SKM-1 treated with dmso at 0.1 percent for 144 hours (cell line): ENCODE results near the gene LPCAT1.

Experiments used
- DNase-seq: peaks from one replicate; lab custom pipeline; 2025; ENCODE audit not compliant: unreplicated experiment; lab: John Stamatoyannopoulos, UW

Gene LPCAT1

DNA sequence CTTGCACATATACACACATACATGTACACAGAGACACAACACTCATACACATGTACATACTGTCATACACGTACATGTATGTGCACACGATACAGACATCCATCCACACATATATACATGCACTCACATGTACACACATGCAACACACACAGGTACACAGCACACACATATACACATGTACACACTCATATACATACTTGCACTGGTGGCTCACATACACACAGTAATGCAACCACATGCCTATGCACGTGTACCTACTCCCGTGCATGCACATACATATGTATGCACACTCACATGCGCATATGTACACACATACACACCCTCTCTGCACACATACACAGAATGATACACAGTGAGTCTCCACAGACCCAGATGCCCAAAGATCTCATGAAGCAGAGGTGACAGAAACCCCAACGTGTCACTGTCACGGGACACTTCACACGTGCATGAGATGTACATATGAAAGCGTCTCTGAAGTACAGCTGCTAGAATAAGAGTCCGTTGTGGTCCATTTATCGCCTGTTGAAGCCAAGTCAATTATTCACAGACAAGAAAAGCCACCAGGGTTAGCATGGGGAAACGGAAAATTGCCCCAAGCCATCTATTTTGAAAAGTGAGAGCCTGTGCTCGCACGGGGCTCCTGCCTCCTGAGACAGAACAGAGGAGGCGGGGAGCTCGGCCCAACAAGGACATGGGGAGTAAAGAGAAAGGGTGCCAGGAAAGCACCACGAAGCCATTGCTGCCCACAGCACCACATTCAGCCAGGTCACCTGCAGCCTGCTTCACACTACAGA is 24.9 kb downstream of the LPCAT1 start:
- no peak for DNase-seq

DNA sequence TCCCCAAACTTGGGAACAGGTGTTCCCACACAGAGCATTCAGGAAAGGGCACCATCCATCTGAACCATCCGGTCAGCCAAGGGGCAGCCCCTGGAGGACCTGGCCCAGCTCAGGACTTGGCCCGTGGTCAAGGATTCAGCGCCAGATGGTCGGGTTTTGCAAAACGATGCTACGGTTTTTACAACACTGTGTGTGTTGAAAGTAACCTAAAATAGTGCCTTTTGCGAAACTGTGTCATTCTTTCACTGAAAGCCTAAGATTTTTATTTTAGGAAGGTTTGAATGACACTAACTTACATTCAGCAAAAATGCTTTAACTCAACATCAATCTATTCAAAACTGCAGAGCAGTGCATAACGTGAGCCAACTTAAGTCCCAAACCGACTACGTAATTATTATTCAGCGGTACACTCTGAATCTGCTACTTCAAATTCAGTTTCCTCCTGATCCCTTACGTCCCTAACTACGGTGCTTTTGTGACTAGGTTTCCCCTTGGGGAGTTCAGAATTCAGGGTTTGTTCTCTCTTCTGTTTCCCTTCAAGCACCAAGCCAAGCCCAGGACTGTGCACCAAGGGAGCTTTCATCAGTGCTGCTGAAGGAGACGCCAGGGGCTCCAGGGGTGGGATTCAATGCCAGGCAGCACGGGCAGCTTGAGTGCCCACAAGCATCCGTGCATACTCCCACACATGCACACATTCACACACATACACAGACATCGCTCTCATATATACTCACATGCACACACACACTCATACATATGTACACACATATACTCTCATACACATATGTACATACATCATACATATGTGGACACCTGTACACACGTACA is 25.8 kb downstream of the LPCAT1 start:
- peak; percentile 40 for DNase-seq

DNA sequence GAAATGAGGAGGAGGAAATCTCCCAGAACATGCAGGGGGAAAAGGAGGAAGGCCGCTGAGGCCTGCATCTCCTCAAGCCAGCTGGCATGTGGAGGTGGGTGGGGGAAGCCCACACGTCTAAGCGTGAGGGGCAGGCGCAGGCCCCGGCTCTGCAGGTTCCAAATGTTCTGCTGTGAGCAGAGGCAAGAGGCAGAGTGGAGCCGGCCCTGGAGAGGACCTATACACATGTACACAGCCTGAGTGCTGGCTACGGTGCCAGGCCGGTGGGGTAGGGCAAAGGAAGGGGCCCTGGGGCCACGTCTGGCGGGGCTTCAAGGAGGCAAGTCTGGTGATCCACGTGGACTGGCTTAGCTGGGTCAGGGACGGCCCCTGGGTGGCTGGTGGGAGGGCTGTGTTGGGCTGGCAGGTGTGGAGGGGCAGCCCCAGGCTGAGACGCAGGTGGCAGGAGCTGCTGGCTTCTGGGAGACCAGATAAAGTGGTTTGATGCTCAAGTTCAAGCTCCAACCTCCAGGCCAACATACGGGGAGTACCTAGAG is 26.4 kb downstream of the LPCAT1 start:
- DNase-seq, result no peak

DNA sequence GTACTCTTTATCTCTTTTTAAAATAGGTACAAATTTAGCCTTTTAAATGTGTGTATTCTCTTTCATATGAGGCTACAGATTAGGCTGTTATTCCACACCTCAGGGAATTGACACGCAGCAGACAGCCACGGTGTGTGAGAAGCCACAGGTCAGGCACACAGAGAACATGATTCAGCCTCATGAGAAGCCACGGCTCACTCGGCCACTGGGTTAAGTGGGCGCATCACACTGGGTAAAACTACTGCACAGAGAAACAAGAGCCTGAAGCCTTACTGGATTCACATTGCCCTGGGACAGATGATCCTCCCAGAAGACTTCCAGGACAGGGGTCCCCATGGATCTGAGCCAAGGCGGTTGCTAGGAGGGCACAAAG is 28.2 kb downstream of the LPCAT1 start:
- no peak for DNase-seq

DNA sequence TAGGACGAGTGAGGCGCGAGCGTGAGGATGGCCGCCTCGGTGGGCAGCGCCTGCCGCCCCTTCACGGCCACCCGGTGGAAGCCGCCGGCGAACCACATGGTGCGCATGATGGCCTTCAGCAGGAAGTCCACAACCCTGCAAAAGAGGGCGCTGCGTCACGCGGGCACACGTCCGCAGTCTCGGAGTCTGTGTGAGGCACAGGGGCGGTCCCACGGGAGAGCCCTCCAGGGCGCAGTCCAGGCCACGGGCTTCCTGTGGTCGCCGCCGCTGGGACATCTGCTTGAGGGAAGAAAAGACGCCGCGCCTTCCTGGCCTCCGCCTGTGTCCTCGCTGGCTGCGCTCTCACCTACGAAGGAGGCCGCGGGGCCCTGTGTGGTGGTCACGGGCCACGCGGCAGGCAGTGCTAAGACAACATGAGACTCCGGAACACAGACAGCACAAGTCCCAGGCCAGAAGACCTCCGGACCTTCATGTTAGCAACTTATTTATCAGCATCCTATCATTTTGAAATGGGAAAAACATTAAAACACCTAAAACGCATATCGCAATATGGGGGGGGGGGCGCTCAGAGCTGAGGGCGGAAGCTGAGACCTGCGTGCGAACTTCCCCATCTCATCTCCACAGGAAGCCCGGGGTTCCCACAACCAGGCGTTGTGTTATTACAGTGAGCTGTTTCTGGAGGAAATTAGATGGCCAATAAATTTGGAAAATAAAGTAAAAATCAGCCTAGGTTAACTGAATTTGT is 28.8 kb downstream of the LPCAT1 start:
- peak; percentile 59 for DNase-seq

DNA sequence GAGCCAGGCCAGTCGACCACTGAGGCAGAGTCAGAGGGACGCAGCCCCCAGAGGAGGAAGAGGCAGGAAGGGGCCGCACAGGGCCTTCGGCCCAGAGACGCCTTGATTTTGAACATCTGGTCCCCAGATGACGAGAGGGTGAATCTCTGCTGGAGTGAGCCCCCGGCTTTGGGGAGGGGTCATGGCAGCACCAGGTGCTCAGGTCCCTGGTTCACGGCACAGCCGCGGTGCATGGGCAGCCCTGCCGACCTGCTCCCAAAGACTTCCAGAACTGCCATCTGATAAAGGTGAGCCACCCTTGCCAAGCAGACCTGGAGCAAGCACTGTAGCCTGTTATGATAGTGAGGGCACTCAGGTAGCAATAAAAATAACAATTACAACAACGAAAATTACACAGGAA is 29.8 kb downstream of the LPCAT1 start:
- DNase-seq, result no peak

DNA sequence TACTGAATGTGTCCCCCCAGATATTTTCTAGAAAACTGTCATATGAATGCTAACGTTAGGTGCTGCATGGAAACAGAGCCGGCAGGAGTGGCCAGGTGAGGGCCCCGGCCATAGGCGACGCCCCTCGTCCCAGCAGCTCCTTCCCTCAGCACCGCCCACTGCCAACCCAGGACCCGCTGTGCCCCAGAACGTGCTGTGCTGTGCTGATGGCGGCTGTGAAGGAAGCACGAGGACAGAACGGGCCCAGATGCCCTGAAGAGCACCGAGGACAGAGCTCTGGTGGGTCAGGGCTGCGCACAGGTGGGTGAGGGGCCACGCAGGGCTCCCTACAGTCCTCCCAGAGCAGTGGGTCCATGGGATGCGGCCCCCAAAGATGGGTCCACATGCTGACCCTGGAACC is 30.3 kb downstream of the LPCAT1 start:
- no peak for DNase-seq

DNA sequence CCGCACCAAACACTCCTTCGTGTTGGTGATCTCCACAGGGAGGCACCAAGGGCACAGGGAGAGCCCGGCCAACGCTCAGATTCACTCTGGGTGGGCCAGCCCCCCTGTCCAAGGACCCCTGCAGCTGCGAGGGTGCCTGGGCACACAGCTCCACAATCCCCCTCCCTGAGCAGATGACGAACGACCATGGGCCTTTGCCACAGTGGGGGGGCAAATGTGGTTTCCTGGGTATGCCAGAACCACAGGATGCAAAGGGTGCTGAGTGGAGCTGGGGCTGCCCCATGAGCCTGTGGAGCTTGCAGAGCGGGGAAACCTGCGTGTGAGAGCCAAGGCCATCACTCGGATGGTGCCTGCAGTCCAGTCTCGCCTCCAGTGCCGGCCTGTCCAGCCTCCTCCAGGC is 31.0 kb downstream of the LPCAT1 start:
- no peak for DNase-seq

DNA sequence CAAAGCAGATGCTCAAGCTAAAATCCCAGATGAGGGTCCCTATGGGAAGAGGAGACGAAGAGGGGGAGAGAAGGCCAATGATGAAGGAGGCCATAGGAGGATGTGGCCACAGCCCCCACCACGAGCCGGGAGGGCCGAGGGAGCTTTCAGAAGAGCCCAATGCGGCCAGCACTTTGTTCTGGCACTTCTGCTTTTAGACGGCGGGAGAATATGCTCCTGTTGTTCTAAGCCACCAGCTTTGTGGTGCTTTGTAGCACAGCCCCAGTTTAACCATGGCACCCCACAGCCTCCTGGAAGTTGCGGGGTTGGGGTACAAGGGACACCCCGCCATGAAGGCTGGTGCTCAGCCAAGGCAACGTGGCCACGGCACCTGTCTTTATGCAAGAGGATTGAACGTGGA is 33.4 kb downstream of the LPCAT1 start:
- no peak for DNase-seq

DNA sequence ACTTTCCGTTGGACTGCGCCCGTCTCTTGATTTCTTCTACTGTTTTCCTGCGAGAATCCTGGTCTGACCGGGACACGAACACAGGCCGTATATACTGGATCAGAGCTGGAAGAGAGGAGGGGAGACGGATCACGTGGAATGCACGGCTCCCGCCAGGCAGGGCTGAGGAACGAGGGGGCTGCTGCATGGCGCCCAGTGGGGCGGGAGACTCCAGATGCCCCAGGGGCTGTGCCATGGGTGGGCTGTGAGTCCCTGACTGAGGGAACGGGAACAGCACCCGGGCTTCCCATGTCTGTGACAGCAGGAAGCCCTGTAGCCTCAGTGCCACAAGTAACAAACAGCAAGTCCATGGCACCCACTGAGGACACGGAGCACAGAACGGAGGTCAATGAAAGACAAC is 34.0 kb downstream of the LPCAT1 start:
- no peak for DNase-seq

DNA sequence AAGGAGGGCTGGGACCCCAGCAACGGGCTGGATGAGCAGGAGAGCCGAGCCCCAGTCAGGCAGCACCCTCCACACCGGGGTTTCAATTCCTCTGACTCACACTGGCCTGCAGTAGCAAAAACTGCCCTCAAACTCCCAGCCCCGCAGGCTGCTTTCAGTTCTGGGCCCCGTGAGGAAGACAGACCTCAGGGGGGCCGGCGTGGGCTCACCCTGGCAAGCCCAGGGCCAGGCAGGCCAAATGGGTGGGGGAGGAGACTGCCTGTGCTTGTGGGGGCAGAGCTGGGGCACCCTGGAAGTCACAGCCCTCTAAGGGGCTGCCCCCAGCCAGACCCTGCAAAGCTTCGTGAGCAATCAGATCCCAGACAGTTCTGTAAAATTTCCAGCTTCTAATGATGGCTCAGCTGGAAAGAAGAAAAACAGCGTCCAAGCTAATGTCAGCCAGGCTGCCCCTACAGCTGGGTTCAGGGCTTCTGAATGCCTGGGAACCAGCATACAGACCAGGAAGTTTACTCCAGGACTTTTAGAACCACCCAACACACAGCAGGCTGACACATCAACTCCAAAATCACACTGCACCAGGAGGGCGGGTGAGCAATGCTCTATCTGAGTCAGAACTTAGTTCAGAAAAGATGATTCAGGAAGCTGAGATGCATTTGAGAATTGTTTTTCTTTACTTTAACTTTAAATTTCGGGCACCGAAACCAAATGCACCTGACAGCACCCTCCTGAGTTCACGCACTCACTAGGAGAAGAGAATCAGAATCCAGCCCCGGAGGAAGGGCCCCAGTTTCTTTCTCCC is 34.7 kb downstream of the LPCAT1 start:
- no peak for DNase-seq

DNA sequence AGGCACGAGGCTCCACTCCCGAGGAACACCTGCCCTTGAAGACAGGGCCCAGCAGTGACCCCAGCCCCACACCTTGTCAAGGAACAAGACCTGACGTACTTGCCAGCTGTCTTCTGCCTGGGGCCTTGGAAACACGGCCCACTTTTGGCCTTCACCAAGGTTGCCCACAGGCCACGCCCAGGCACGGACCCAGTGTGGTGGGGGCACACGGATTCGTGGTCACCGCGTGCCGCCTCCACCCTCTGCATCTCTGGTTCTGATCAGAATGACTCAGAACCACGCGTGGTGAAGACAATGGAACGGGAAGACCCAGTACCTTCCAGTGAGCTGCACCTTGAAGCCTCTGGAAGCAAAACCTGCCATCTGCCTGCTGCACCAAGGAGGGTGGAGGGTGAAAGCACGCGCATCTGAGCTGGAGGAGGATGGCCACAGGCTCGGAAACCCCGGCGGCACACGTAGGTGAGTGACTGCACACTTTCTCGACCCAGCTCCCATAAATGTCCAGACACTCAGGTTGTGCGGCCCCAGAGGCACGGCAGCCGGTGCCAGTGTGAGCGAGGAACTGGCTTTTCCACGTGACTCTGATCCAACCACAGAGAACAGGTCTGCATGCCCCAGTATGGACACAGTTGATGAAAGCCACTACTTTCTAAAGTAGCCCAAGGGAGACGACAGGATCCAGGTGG is 36.5 kb downstream of the LPCAT1 start:
- no peak for DNase-seq

DNA sequence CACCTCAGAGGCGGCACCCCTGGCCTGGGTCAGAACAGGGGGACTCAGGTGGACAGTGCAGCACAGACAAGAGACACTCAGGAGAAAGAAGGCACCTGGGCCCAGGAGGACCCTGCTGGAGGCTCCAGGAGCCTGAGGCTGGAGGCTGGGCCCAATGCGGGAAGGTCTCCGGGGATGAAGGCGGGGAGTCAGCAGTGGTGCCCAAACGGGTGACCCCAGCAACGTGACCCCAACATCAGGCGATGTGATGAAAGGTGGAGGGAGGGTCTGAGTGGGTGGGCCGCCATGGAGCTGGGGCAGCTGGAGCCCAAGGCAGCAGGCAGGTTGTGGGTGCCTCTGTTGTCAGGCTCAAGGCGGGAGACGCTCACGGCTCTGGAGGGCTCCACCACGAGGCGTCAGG is 37.5 kb downstream of the LPCAT1 start:
- DNase-seq, result no peak

DNA sequence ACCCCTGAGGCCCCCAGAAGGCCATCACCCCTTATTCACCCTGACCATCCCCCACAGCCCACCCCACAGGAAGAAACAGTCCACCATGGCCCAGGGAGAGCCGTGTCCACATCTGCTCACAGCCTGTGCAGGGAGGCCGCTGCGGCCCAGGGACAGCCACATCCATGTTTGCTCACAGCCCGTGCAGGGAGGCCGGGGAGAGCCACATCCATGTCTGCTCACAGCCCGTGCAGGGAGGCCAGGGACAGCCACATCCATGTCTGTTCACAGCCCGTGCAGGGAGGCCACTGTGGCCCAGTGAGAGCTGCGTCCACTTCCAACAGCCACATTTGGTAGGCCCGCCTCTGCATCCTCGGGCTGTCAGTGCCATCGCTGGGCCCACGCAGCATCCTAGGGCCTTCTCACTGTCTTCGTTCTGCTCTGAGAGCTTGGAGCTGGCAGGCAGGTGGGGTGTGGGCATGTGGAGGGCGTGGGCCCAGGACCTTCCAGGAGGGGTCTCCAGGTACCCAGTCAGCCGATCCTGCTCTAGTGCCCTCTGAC is 38.1 kb downstream of the LPCAT1 start:
- DNase-seq, result no peak

DNA sequence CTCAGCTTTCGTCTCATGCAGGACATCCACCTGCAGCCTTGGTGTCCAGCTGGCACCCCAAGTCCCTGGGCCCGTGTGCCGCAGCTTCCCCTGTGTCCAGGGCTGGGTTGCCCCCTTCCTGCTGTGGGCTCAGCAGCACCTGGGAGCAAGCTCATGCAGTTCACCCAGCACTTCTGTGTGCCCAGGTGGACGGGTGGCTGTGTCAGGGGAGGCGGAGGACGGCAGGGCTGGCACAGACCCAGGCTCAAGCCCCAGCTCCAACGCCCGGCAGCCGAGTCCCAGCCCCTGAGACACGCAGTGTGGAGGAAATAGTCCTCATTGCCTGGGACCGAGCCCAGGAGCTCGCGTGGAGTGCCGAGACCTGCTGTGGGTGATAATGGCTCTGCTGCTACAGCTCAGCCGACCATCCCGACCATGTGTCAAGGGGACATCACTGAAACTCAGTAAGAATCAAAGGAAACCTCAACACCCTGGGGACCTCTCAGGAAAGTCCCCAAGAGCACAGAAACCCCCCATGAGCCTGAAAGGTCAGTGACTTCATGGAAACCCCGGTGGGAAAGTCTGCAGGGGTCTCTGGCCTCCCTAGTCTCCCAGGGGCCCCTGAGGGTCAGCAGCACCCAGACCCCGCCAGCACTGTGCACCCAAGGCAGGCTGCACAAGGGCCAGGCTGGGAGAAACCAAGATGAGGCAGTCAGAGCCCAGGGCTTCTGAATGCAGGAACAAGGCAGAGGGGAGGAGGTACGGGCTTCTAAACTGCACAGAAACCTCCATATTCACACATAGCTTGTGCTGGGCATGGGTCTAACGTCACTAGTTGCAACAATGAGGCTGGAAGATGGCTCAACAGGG is 38.8 kb downstream of the LPCAT1 start:
- no peak for DNase-seq

DNA sequence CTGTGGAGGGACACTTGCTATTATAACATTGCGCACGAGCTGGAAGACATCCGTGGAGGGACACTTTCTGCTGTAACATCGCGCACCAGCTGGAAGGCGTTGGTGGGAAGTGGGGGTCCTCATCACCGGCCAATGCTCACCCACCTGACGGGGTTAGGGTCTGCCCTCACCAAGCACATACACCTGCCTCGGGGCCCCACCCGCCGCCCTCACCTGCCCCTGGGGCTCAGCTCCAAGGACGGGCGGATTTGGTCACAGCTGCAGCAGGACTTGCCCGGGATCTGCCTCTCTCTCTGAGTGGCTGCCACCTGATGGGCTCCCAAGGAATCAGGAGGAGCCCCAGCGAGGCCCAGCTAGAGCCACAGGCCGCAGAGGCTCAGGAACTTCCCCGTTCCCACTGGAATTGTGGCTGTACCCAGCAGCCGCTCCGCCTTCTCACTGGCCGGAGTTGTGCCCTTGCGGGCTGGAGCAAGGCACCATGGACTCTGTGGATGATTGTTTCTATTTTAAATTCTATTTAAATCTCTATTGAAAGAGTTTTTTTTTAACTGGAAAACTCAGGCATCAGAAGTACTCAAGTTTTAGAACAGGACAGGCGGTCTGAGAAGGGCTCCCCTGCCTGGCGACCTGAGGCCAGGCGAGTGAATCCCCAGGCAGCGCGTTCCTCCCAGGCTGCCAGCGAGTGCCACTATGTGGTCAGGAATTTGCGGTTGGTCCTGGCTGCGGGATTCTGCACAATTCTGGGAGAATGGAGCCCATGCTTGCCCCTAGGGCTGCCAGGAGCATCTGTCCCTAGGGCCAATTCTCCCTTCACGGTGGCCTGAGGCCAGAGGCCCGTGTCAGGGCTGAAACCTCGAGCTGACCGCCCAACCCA is 39.7 kb downstream of the LPCAT1 start:
- DNase-seq, result no peak

DNA sequence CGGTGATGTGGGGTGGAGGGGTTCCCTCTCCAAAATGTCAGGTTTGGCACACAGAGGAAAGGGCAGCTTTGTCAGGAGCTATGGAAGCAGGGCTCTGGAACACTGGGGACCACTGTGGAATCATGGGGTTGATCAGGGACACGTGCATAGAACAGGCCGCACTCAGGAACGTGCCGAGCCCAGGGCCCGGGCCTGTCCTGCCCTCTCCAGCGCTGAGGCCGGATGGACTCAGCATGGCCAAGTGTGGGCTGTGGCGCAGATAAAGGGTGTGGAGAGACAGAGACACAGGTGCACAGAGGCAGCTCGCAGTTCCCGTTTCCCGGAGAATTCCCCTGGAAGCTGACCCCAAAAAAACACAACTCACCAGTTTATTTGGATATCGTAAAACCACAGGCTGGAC is 40.7 kb downstream of the LPCAT1 start:
- DNase-seq, result no peak

DNA sequence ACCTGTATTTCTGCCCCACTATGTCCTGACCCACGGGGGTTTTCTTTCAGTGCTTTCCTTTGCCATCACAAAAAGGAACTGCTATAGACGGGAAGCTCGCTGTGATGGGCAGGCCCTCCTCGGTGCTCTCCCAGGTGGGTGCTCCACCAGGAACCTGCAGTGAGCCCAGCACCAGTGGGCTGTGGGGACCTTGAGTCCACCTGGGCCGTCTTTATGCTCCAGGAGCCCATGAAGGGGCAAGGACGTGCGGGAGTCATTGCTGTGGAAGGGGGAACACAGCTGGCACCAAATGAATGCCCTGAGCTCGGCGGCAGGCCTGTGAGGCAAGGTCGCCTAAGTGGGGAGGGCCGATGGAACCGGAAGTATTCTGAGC is 41.8 kb downstream of the LPCAT1 start:
- DNase-seq, result no peak
